GM18867 (cell line): ENCODE measurements around the gene CFAP74.

Experiments
- ATAC-seq: cut with Tn5 transposase; IDR thresholded peaks from one replicate; pipeline ENCODE4 v1.9.1; 2021; ENCODE audit warnings: mild to moderate bottlenecking, moderate library complexity; ENCODE audit not compliant: unreplicated experiment

Gene CFAP74

GRCh38 chr1:2041305-2041704 is 37.7 kb upstream of the CFAP74 start:
- ATAC-seq: no peak

DNA sequence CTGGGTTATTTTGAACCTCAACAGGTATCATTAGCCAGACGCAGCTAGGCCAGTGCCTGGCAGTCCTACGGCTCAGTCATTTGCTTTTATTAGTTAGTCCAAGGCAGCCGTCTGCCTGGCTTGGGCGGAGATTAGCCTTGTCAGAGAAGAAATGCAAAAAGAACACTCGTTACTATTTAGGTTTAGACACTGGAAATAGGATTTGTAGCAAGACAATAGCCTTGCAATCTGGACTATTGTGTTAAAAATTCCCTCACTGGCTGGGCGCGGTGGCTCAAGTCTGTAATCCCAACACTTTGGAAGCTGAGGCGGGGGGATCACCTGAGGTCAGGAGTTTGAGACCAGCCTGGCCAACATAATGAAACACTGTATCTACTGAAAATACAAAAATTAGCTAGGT is 35.7 kb upstream of the CFAP74 start:
- ATAC-seq: no peak

- no peak for ATAC-seq
Observed at GRCh38 chr1:2038229-2038628, 34.6 kb upstream of the CFAP74 start.

DNA sequence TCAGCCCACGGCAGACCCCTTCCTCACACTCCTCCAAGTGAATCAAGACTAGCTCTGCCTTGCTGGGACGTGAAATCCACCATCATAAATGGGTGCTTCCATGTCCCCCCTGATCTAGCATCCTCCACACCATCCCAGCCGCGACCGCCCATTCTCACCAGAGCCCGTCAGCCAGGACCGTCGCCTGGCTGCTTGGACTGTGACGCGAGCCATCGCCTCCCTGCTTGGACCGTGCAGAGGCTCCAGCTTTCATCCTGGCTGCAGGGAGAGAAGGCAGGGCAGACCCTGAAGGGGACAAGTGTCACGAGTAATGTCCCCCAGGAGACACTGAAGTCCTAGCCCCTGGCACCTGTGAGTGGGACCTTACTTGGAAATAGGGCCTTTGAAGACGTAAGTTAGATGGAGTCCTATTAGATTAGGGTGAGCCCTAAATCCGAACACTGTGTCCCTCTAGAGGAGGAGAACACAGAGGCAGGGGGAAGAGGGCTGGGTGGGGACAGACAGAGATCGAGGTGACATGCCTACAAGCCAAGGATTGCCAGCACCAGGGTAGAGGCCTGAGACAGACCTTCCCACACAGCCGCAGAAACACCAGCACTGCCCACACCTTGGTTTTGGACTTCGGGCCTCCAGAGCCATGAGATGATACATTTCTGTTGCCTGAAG is 33.9 kb upstream of the CFAP74 start:
- ATAC-seq: no peak

DNA sequence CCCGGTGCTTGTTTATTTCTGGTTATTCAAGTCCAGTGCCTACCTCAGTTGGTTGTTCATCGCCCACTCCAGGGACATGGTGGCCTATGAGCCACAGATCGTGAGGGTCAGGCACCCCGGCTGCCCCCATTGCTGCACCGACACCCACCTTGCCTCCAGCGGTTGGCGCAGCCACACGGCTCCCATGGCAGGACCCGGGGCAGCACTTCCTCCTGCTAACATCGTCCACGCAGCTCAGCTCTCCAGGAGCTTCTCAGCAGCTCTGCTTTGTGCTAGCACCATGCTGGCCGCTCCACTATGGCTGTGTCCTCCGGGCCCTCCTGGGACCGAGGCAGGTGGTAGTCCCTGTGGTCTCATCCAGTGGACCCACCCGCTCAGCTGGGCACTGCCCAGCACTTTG is 32.7 kb upstream of the CFAP74 start:
- ATAC-seq: no peak

- no peak for ATAC-seq
Observed at GRCh38 chr1:2033165-2033564, 29.6 kb upstream of the CFAP74 start.

DNA sequence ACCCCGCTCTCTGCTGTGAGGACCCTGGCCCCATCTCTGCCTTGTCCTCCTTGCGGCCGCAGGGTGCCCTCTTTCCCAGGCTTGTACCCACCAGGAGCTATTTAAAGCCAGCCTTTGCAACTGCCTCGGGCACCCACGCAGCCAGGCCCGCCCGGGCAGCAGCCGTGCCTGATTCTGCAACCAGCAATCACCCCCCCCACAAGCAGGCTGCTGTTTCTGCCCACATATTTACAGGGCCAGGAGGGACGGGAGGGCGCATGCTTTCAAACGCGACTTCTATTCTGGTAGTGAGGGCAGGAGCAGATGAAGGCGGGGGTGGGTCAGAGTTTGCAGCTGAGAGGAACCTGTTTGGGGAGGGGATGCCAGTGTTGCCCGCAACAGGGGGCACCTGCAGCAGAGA is 29.2 kb upstream of the CFAP74 start:
- ATAC-seq: no peak

- no peak for ATAC-seq
Observed at GRCh38 chr1:2031546-2032540, 28.3 kb upstream of the CFAP74 start.

GRCh38 chr1:2030076-2030871 is 26.7 kb upstream of the CFAP74 start:
- no peak for ATAC-seq

DNA sequence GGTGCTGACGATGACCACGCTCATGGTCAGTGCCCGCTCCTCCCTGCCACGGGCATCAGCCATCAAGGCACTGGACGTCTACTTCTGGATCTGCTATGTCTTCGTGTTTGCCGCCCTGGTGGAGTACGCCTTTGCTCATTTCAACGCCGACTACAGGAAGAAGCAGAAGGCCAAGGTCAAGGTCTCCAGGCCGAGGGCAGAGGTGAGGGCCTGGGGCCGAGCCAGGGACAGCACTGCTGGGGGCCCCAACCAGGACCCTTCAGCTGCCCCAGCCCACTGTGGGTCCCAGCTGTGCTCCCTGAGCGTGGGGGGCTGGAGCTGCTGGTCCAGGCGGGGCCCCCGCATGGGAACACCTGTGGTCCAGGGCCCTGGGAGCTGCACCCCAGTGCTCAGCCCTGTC is 26.0 kb upstream of the CFAP74 start:
- ATAC-seq: no peak

GRCh38 chr1:2028870-2029560 is 25.4 kb upstream of the CFAP74 start:
- no peak for ATAC-seq

DNA sequence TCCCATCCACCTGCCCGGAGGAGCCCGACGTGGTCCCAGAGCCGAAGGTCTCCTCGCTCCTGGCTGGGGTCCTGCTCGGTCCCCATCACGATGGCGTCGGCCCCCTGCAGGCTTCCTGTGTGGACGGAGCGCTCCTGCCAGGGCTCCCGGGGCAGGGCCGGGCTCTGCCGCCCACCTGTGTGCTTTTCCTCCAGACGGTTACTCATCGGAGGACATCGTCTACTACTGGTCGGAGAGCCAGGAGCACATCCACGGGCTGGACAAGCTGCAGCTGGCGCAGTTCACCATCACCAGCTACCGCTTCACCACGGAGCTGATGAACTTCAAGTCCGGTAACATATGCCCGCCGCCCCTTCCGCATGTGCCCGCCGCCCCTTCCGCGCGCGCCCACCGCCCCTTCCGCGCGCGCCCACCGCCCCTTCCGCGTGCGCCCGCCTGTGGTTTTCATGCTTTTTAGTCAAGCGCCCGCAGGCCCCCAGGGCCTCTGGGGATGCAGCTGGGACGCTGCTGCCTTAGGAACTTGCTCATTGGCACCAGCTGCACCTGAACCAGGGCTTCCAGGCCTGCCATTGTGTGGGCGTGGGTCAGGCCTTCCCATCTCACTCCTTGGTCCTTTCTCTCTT is 24.5 kb upstream of the CFAP74 start:
- ATAC-seq: no peak

GRCh38 chr1:2025491-2025981 is 21.9 kb upstream of the CFAP74 start:
- ATAC-seq: no peak

DNA sequence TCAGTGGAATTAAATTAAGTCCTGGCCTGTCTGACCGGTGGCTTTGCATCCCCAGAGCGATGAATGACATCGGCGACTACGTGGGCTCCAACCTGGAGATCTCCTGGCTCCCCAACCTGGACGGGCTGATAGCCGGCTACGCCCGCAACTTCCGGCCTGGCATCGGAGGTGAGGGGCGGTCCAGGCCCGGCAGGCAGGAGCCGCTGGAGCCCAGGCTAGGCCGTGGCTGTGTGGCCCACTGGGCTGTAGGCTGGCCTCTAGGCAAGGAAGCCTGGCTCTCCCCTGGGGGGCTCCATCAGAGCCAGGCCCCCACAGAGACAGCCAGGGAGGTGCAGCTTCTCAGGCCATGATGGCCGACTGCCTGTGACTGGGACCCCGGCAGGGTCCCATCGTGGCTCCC is 21.3 kb upstream of the CFAP74 start:
- ATAC-seq: no peak

DNA sequence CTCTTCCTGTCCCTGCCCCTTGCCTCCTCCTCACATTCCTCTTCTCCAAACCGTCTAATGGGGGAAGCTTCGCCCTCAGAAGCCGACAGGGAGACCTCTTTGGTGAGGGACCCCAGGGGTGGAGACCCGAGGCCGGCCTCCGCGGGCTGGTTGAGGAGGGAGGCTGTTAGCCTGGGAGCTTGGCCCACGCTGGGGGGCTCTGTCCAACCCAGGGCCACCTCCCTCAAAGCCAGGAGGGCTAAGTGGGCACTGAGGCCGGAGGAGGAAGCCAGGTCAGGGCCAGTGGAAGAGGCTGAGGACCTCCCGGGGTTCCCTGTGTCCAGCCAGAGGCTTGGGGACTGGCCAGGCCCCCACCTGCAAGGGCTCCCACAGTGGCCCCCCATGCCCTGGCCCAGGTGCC is 20.9 kb upstream of the CFAP74 start:
- ATAC-seq: no peak

- no peak for ATAC-seq
Observed at GRCh38 chr1:2023187-2023586, 19.6 kb upstream of the CFAP74 start.

DNA sequence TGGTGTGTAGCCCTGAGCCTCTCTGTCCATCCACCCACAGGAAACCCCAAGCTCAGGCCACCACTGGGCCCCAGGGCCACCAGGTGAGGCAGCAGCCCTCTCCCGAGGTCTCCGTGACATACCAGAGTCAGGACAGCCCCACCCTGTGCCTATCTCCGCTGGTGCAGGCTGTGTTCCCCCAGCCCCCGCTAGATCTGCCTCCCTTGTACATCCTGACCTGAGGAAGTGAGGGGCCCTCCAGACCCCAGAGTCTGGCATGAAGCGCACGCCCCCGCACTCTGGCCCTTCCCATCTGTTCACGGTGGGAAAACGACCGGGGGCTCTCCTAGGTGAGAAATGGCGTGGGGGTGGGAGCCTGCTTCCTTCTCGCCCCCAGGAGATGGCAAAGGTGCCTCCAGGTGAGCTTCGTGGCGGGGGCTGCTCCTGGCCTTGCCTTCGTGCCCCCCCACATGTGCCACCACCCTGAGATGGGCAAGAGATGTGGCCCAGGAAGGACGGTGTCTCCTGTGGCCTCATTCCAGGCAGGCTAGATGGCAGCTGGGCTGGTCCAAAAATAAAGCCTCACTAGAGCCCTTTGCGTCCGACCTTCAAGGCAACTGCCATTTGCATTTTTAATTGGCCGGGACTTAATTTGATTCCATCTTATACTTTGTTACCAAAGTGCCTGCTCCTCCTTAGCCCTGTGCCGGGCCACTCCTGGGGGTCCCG is 18.6 kb upstream of the CFAP74 start:
- ATAC-seq: no peak

DNA sequence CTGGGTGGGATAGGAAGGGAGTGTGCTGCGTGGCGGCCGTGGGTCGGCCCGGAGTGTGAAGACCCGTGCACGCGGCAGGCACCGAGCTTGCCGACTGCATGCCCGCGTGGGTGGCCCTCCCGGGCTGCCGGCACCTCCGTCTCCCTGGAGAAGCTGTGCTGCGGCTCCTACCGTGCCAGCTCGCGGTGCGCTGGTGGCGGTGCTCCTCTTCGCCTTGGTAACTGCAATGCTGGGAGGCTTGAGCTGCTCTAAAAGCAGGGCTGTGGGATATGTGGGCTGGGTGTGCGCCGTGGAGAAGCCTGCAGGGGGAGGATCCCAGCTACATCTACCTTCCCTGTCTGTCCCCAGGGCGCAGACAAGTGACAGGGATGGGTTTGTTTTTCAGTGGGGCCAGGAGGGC is 18.0 kb upstream of the CFAP74 start:
- no peak for ATAC-seq

DNA sequence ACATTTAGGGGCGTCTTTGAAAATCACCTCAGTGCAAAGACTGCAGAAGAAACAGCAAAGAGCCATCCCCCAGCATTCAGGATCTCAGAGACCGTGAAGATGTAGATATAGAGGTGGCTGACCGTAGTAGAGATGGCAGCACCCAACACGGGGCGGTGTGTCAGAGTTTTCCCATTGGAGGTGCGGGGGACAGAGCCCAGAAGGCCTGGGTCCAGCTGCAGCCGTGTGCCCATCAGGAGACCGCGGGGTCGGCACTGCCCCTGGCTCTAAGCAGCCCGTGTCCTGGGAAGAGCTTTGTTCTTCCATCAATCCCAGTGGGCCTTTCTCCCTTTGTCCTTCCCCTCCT is 16.7 kb upstream of the CFAP74 start:
- ATAC-seq: no peak
